Skin epidermis (tissue), 12 donors: ENCODE results near the gene WDFY4.

ENCODE experiments used
- H3K27ac ChIP-seq, 21 experiments: fragments of 200-600 bp; sonication (generic) in 11 of 21; one replicate each; pipeline ENCODE4 v1.5.0; 2020; ENCODE audit warnings: mild to moderate bottlenecking in 3 of 21, inconsistent platforms in 2 of 21, moderate library complexity in 2 of 21
- H3K4me3 ChIP-seq, 7 experiments: fragments of 200-600 bp; sonication (generic) in 2 of 7; one replicate each; pipeline ENCODE4 v1.5.0; 2020; ENCODE audit warnings: inconsistent platforms in 2 of 7, mild to moderate bottlenecking in 2 of 7, moderate library complexity in 1 of 7

Gene WDFY4

DNA sequence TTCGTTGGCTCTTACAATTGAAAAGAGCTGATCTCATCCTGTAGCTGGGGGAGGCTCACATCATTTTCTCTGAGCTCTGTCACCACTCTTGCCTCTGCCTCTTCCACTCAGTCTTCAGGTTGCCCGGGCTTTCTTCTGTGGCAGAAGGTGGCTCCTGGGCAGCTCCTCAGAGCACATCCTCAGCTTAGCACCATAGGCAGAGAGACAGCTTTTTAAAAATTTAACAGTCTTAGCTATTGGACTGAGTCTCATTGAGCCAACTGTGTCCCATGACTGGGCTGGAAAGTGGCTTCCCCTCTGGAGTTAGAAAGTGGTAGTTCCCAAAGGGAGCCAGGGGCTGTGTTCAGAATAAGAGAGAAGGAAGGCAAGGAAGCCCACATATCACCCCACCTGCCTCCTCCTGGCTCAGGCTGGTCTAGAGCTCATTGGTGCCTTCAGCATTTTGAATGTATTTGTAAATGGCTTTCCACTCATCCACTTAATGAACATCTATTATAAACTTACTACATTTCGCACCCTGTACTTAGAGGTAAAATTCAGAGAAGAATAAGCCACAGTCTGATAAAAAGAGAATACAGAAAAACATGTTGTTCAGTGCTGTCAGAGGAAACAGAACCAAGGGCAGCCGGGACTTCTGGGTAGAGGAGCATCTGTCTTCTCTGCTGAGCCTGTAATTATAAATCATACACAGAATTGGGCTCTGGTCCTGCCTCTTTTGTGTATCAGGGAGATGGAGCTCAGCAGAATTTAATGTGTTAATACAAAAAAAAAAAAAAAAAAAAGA is 119.3 kb downstream of the WDFY4 start:
- Histone ChIP-seq H3K27ac (peak overlapping the region in 8 of 21 experiments; percentile 8 to 77 (median 24)), H3K4me3 (no peak overlapping the region)

GRCh38 chr10:48804740-48805182 is 120.1 kb downstream of the WDFY4 start:
- Histone ChIP-seq H3K27ac (peak overlapping the region in 12 of 21 experiments; percentile 4 to 77 (median 36)), H3K4me3 (no peak overlapping the region)

DNA sequence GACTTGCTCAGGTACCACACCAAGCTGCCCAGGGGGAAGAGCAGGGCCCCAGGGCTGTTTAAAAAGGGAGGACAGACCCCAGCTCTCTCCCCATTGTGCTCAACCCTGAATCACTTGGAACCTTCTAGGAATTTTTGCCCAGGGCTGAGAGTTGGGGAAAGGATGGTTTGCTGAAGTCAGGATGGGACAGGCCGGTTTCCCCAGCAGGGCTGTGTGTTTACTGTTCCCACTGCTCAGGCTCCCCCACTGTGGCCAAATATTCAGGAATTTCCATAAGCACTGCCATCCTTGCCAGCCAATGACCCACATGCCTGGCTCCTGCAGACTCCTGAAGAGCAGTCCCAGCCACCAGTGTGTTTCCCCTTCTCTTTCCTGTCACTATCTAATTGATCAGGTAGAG is 120.7 kb downstream of the WDFY4 start:
- H3K27ac ChIP-seq = peak overlapping the region in 11 of 21 experiments; percentile 7 to 77 (median 42)
- no peak overlapping the region for H3K4me3 ChIP-seq

DNA sequence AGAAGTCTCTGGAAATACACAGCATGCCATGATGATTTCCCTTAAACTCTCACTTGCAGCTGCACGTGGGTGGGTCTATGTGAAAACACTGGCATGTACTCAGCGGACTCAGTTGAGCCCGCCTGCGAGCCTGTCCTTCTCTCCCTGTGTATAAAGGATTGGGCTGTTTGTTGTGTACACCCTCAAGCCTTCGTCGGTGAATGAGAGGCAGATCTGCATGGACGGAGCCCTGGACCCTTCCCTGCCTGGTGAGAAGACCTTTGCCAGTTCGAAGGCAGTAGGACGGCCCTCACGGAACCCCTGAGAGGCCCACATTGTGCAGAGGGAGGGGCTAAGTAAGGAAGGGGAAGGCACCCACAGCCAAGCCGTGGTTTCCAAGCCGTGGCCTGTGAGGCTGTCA is 121.2 kb downstream of the WDFY4 start:
- Histone ChIP-seq H3K4me3 (no peak overlapping the region), H3K27ac (peak overlapping the region in 7 of 21 experiments; percentile 11 to 77 (median 49))

GRCh38 chr10:48806342-48806741 is 121.7 kb downstream of the WDFY4 start:
- H3K27ac ChIP-seq = peak overlapping the region in 7 of 21 experiments; percentile 14 to 77 (median 49)

DNA sequence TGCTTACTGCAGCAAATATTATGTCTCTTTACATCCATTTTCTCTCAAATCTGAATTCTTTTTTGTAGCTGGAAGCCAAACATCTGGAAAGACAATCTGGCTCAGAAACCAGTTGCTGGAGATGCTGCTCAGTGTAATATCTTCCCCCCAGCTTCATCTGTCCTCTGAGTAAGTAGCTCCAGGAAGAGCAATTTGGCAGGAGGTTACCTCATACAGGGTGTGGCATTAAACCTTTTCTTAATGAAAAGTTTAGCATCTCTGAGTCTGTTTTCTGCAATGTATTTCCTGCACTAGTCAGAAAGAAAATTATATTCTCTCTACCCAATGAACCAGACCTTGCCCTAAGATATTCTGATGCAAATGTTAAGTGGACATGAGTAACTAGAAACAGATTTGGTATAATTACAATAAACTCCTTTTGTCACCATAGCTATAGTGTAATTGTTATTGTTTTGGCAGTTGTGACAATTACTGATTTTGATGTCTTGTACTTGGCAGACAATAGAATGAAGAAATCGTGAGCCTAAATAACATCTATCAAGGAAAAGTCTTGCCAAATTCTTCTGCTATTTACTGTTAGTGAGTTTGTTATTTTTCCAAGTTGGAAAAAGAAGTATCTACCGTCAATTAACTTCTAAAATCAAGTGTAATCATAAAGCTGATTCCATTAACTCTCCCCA is 123.3 kb downstream of the WDFY4 start:
- H3K27ac ChIP-seq = peak overlapping the region in 1 of 21 experiments; percentile 27
- H3K4me3 ChIP-seq = no peak overlapping the region

More at GRCh38 chr10:48806342-48806741, 121.7 kb downstream of the WDFY4 start:
- no peak overlapping the region for H3K4me3 ChIP-seq

DNA sequence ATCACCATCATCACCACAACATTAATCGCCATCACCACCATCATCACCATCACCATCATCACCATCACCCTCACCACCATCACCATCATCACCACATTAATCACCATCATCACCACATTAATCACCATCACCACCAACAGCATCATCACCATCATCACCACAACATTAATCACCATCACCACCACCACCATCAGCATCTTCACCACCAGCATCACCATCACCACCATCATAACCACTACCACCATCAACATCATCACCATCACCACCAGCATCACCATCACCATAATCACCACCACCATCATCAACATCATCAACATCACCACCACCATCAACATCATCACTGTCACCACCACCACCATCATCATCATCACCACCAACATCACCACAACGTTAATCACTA is 124.6 kb downstream of the WDFY4 start:
- no peak overlapping the region for H3K27ac ChIP-seq
- H3K4me3 ChIP-seq = no peak overlapping the region

DNA sequence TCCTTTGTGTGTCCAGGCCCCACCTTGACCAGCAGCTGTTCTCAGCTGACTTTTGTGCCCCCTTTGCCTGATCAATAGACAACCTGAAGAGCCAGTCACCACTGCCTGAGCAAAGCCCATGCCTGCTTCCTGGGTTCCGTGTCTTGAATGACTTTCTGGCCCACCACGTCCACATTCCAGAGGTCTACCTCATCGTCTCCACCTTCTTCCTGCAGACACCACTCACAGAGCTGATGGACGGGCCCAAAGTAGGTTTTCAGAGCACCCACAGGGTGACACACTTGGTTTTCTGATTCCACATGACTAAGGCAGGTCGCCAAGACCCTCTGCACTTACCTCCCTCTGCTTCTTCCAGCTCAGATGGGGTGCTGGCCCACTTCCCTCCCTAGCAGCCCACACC is 126.8 kb downstream of the WDFY4 start:
- no peak overlapping the region for H3K4me3 ChIP-seq
- no peak overlapping the region for H3K27ac ChIP-seq

DNA sequence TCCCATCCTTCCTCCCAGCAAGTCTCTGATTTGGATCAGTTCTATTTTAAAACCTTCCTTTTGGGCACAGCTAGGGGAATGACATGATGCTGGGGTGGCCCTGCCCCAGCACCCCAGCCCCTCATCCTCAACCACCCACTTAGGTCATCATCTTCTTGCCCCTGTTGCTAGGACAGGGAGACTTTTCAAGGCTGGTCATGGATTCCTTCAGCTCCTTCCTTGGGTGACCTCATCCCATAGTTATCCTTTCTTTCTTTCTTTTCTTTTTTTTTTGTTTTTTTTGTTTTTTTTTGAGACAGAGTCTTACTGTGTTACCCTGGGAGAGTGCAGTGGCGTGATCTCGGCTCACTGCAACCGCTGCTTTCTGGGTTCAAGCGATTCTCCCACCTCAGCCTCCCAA is 127.2 kb downstream of the WDFY4 start:
- no peak overlapping the region for H3K4me3 ChIP-seq
- no peak overlapping the region for H3K27ac ChIP-seq

DNA sequence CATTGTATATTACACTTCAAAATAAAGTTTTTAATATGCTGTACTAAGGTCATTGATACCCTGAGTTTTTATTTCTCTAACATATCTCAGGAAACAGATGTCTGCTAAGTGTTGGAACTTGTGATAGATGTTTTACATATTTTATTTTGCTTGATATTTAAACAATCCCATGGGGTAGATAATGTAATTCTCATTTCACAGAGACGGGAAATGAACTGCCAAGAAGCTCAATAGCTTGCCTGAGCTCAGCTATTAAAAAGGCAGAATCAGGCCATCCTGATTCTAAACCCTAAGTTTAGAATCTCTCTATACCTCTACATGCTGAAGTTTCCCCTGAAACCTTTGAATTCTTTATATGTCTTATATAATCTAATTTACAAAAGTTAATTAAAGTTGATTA is 128.6 kb downstream of the WDFY4 start:
- no peak overlapping the region for H3K4me3 ChIP-seq

DNA sequence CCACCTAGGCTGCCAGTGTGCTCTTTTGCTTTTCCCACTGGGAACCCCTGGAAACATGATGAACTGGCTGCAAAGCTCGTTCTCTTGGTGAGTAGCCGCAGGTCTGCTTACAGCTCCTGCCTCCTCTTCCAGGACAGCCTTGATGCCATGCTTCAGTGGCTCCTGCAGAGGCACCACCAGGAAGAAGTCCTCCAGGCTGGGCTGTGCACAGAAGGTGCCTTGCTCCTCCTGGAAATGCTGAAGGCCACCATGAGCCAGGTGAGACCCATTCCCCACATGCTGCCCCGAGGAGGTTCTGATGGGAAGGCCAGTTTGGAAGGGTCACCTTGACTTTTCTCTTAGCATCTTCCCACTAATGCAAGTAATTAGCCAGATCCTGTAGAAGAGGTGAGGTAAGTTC is 129.2 kb downstream of the WDFY4 start:
- Histone ChIP-seq H3K4me3 (no peak overlapping the region), H3K27ac (no peak overlapping the region)

More for the DNA sequence above, 128.6 kb downstream of the WDFY4 start:
- no peak overlapping the region for H3K27ac ChIP-seq

DNA sequence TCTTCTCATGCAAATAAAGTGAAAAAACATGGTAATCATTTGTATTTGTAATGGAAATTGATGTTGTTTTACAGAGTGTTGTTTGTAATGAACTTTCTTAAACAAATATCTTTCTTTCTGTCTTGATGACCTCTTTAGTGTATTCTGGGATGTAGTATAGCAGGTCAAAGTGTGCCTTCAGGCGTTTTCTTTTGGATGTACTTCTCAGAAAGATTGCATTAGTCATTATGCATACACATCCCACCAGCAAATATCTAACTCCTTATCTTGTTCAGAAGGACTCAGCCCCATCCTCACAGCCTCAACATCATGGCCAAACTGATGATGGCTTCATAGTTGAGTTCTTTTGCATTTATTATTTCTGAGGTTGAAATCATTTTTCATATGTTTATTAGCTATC is 130.3 kb downstream of the WDFY4 start:
- no peak overlapping the region for H3K4me3 ChIP-seq
- H3K27ac ChIP-seq = no peak overlapping the region

DNA sequence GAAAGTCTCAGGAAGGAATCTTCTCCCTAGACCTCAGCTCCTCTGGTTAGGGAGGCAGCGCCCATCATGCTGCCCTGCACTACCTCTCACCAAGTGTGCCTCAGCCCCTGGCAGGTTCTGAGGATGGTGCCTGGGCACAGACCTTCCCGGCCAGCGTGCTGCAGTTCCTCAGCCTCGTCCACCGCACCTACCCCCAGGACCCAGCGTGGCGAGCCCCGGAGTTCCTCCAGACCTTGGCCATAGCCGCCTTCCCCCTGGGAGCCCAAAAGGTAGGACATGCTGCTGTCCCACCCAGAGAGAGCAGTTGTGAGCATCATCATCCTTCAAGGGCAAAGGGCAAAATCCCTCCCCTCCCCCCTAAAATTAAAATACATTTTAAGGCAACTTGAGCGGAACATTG is 132.5 kb downstream of the WDFY4 start:
- H3K4me3 ChIP-seq = no peak overlapping the region
- H3K27ac ChIP-seq = no peak overlapping the region

DNA sequence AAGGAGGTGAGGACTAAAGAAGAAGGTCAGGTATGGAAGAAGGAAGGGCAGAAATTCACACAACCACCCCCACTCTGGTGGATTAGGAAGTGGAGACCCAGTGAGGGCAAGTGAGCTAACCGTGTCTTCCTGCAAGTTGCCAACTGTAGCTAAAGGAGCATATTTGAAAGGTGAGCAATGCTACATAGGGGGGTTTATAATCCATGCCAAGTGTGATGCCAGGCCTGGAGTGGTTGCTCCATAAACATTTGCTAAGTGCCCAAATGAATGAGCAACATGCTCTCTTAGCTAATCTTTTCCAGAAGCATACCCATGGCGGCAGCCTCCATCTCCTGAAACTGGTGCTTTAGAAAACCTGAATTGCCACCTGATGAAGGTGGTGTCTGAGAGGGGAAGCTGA is 133.4 kb downstream of the WDFY4 start:
- Histone ChIP-seq H3K27ac (no peak overlapping the region), H3K4me3 (no peak overlapping the region)

DNA sequence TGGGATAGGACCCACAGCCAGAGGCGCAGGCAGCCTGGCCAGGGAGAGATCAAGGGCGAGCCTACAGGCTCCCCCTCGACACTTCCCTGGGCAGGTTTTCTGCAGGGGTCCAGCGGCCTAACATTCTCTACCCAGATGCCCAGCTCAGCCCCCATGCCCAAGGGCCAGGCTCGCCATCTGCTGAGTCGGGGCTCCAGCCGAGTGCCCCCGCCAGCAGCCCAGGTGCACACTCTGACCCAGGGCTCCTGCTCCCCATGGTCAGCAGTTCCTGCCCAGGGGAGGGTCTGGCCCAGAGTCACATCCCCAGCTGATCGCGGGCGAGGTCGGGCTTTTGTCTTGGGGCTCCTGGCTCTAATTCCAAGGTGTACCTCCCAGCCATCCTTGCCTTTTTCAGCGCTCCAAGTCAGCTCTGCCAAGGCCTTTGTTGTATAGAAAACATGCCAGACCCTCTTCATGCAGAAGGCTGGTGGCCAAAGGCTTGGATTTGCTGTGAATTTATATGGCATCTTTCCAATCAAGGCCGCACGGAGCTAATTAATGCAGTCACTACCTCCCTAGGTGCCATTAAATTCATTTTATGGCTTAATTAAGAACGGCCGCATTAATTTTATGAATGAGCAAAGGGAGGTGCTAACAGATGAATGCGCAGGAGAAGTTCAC is 134.3 kb downstream of the WDFY4 start:
- H3K4me3 ChIP-seq = no peak overlapping the region

GRCh38 chr10:48819783-48820182 is 135.1 kb downstream of the WDFY4 start:
- no peak overlapping the region for H3K27ac ChIP-seq

More for the DNA sequence above, 134.3 kb downstream of the WDFY4 start:
- H3K27ac ChIP-seq = no peak overlapping the region

DNA sequence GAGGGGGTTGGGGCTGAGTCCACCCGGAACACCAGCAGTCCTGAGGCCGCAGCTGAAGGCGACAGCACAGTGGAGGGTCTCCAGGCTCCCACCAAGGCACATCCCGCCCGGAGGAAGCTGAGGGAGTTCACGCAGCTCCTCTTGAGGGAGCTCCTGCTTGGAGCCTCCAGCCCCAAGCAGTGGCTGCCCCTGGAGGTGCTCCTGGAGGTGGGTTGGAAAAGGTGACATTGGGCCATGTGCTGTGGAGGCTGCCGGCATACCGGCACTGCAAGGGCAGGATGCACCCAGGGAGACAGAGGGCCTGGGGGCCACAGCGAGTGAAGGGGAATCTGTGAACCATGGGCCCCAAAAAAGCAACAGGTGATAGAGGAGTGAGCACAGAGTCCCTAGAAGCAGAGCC is 135.6 kb downstream of the WDFY4 start:
- Histone ChIP-seq H3K27ac (no peak overlapping the region), H3K4me3 (no peak overlapping the region)

More at GRCh38 chr10:48819783-48820182, 135.1 kb downstream of the WDFY4 start:
- no peak overlapping the region for H3K4me3 ChIP-seq

DNA sequence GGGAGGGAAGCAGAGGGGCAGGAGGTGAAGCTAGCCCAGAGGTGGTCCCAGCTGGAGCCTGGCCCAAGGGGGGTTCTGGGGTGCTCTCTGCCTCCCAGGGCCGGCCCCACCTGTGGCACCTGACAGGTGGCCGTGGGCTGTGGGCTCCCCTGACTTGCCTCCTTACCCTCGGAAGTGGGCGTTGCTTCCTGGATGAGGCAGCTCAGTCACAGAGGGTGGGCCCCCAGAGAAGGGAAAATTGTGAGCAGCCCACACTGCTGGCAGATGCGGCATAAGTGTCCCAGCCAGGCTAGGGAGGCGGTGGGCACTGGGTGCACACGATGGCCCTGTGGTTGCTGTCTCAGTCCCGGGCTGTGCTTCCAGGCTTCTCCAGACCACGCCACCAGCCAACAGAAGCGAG is 136.0 kb downstream of the WDFY4 start:
- H3K4me3 ChIP-seq = no peak overlapping the region
- H3K27ac ChIP-seq = no peak overlapping the region

- H3K4me3 ChIP-seq = no peak overlapping the region
- no peak overlapping the region for H3K27ac ChIP-seq
Measured at GRCh38 chr10:48821111-48821510, 136.4 kb downstream of the WDFY4 start.

- no peak overlapping the region for H3K27ac ChIP-seq
- no peak overlapping the region for H3K4me3 ChIP-seq
Measured at GRCh38 chr10:48821692-48822091, 137.0 kb downstream of the WDFY4 start.

DNA sequence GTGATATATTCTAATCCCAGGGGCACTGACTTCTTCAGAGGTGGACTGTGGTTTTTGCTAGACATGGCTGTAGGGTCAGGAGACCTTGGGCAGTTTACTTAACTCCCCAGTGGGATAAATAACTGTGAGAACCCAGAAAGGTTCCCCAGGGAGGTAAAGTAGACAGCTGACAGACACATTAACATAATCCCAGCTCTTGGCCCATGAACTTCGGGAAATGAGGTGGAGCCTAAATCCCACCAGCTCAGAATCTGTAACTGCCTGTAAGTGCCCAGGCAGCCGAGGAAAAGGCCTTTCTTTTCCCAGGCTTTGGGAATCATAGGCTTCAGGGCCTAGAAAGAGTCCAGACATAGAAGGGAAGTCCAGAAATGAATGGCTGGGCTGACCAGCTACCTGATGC is 149.0 kb downstream of the WDFY4 start:
- H3K27ac ChIP-seq = no peak overlapping the region

More for the DNA sequence above, 149.0 kb downstream of the WDFY4 start:
- H3K4me3 ChIP-seq = no peak overlapping the region
